ENCODE measurements around the gene MMD.
"Not testable (repeated sequence)": the region's sequence is repeated elsewhere in the genome, so short reads cannot be mapped to it uniquely, and the experiment has no call there.

MMD gene

GRCh38 chr17:55423535-55423934 lies 1.9 kb upstream of the MMD start:
- DNase-seq (ENCODE audit: low read depth in 3 of 3) = no peak

GRCh38 chr17:55422828-55423164 lies 1.2 kb upstream of the MMD start:
- not testable (repeated sequence) for DNase-seq (ENCODE audit: low read depth in 3 of 3)

- DNase-seq (ENCODE audit: low read depth in 3 of 3) = peak in 1 of 3 experiments; percentile 35
These were observed 858 bp downstream of the MMD start for GRCh38 chr17:55420776-55421178.

- DNase-seq (ENCODE audit: low read depth in 3 of 3) = no peak
These were observed 1.4 kb downstream of the MMD start for GRCh38 chr17:55420067-55420775.

- DNase-seq (ENCODE audit: low read depth in 3 of 3) = no peak
These were observed 3.0 kb downstream of the MMD start for GRCh38 chr17:55418369-55419268.

GRCh38 chr17:55417411-55418268 lies 4.0 kb downstream of the MMD start:
- DNase-seq (ENCODE audit: low read depth in 3 of 3) = no peak

- no peak for DNase-seq (ENCODE audit: low read depth in 3 of 3)
These were observed 5.1 kb downstream of the MMD start for GRCh38 chr17:55416470-55417052.

- DNase-seq (ENCODE audit: low read depth in 3 of 3) = no peak
These were observed 5.6 kb downstream of the MMD start for GRCh38 chr17:55416000-55416399.

GRCh38 chr17:55414983-55415382 lies 6.7 kb downstream of the MMD start:
- no peak for DNase-seq (ENCODE audit: low read depth in 3 of 3)

GRCh38 chr17:55413825-55414489 lies 7.7 kb downstream of the MMD start:
- DNase-seq (ENCODE audit: low read depth in 3 of 3) = no peak

- no peak for DNase-seq (ENCODE audit: low read depth in 3 of 3)
These were observed 10.2 kb downstream of the MMD start for GRCh38 chr17:55411463-55411855.

GRCh38 chr17:55410722-55411462 lies 10.7 kb downstream of the MMD start:
- DNase-seq (ENCODE audit: low read depth in 3 of 3) = no peak

GRCh38 chr17:55409030-55409800 lies 12.4 kb downstream of the MMD start:
- no peak for DNase-seq (ENCODE audit: low read depth in 3 of 3)

- DNase-seq (ENCODE audit: low read depth in 3 of 3) = no peak
These were observed 13.7 kb downstream of the MMD start for GRCh38 chr17:55407641-55408566.

GRCh38 chr17:55405600-55405999 lies 16.0 kb downstream of the MMD start:
- DNase-seq (ENCODE audit: low read depth in 3 of 3) = no peak

- not testable (repeated sequence) for DNase-seq (ENCODE audit: low read depth in 3 of 3)
These were observed 17.4 kb downstream of the MMD start for GRCh38 chr17:55404197-55404596.

GRCh38 chr17:55402374-55402773 lies 19.3 kb downstream of the MMD start:
- DNase-seq (ENCODE audit: low read depth in 3 of 3) = no peak

- no peak for DNase-seq (ENCODE audit: low read depth in 3 of 3)
These were observed 22.9 kb downstream of the MMD start for GRCh38 chr17:55398689-55399088.

All from stimulated activated CD4-positive, alpha-beta T cell treated with anti-CD3 and anti-CD28 coated beads, TNF-alpha, amount 100 ng/mL, for 24 hours (primary cell).